A549 (cell line): ENCODE results near the gene MAP3K12. TPM values are rescaled to one million over a fixed set of nuclear protein-coding genes. Genes with fewer than 3 reads are reported as not detected.

ENCODE experiments used
- ATAC-seq, 2 experiments: fragments of 200-7000 bp in 1 of 2; fragments of >200 bp in 1 of 2; cut with Nextera tagmentation in 1 of 2; cut with Tn5 transposase in 1 of 2; 3 replicates each; pipeline versions ENCODE4 v1.8.0 to v1.9.1; 2018 to 2020; ENCODE audit warnings: mild to moderate bottlenecking in 1 of 2, moderate library complexity in 1 of 2
- CTCF ChIA-PET: fragments of 300-600 bp; sonication (Branson Sonifier 250); formaldehyde crosslinking; extraction: SDS; loops from one replicate; lab custom pipeline; 2021; ENCODE audit warnings: antibody characterized with exemption, inconsistent platforms; lab: Yijun Ruan, JAX
- POLR2A ChIA-PET: fragments of 350-600 bp; formaldehyde crosslinking; extraction: SDS; loops from one replicate; lab custom pipeline; 2021; ENCODE audit warnings: antibody characterized with exemption, inconsistent platforms; lab: Yijun Ruan, JAX
- DNase-seq, 2 experiments: peaks; one replicate each; pipeline versions ENCODE4 v3.0.0 to v3.0.0-alpha.2; 2011 to 2016; ENCODE audit warnings: low read depth in 1 of 2, low spot score in 1 of 2
- FAIRE-seq: peaks from 2 replicates; lab custom pipeline; 2011; peaks lifted over from hg19 to GRCh38; lab: Jason Lieb, UNC
- H3K27ac ChIP-seq, 2 experiments: fragments of >200 bp; sonication (Bioruptor Twin); formaldehyde crosslinking; 3 replicates each; pipeline ENCODE4 v1.5.1; 2016 to 2017
- H3K4me1 ChIP-seq: fragments of >200 bp; sonication (Bioruptor Twin); formaldehyde crosslinking; 3 replicates; pipeline ENCODE4 v1.6.1; 2016
- H3K4me2 ChIP-seq: fragments of >200 bp; sonication (Bioruptor Twin); formaldehyde crosslinking; 3 replicates; pipeline ENCODE4 v1.6.1; 2016
- H3K4me3 ChIP-seq: fragments of >200 bp; sonication (Bioruptor Twin); formaldehyde crosslinking; 3 replicates; pipeline ENCODE4 v1.5.1; 2016
- H3K9me3 ChIP-seq: fragments of >200 bp; sonication (Bioruptor Twin); formaldehyde crosslinking; 3 replicates; pipeline ENCODE4 v1.6.1; 2016
- CBX2 ChIP-seq: fragments of 200-600 bp; sonication (generic); IDR thresholded peaks from 2 replicates; pipeline ENCODE4 v1.6.1; 2016; ENCODE audit warnings: low read depth, mild to moderate bottlenecking, borderline replicate concordance
- E2F6 ChIP-seq: IDR thresholded peaks from 2 replicates; pipeline ENCODE4 v1.6.1; 2012; ENCODE audit warnings: low read depth, borderline replicate concordance
- EHMT2 ChIP-seq: fragments of 200-600 bp; sonication (generic); IDR thresholded peaks from 2 replicates; pipeline ENCODE4 v1.6.1; 2016; ENCODE audit warnings: antibody characterized with exemption, low read depth, mild to moderate bottlenecking, moderate library complexity
- ESRRA ChIP-seq: fragments of 150-350 bp; IDR thresholded peaks from 2 replicates; pipeline ENCODE4 v1.6.1; 2014; ENCODE audit warnings: mild to moderate bottlenecking, low read length, borderline replicate concordance
- FOSB ChIP-seq: fragments of 250-450 bp; sonication (Bioruptor Pico); IDR thresholded peaks from 2 replicates; pipeline ENCODE4 v1.5.0; 2020; ENCODE audit warnings: mild to moderate bottlenecking, moderate library complexity
- FOXS1 ChIP-seq: fragments of 250-450 bp; sonication (Bioruptor Pico); IDR thresholded peaks from 2 replicates; pipeline ENCODE4 v1.5.0; 2020; ENCODE audit warnings: mild to moderate bottlenecking, moderate library complexity
- GATA3 ChIP-seq: IDR thresholded peaks from 2 replicates; pipeline ENCODE4 v1.6.1; 2012; ENCODE audit warnings: borderline replicate concordance
- HES2 ChIP-seq: fragments of >200 bp; sonication (Bioruptor Twin); formaldehyde crosslinking; IDR thresholded peaks from 2 replicates; pipeline ENCODE4 v1.6.1; 2016
- HEYL ChIP-seq: fragments of 250-450 bp; sonication (Bioruptor Pico); IDR thresholded peaks from 2 replicates; pipeline ENCODE4 v1.8.0; 2021; ENCODE audit warnings: mild to moderate bottlenecking, moderate library complexity
- HOXB13 ChIP-seq: fragments of 250-450 bp; sonication (Bioruptor Pico); IDR thresholded peaks from 2 replicates; pipeline ENCODE4 v1.5.0; 2020; ENCODE audit warnings: low read depth, mild to moderate bottlenecking, moderate library complexity
- JUNB ChIP-seq: fragments of >200 bp; sonication (Bioruptor Twin); formaldehyde crosslinking; IDR thresholded peaks from 2 replicates; pipeline ENCODE4 v1.6.1; 2016
- KDM1A ChIP-seq: fragments of 200-600 bp; sonication (generic); IDR thresholded peaks from 2 replicates; pipeline ENCODE4 v1.6.1; 2016; ENCODE audit warnings: low read depth, mild to moderate bottlenecking
- MAFK ChIP-seq: fragments of 450-650 bp; IDR thresholded peaks from 2 replicates; pipeline ENCODE4 v1.6.1; 2014; ENCODE audit not compliant: partially characterized antibody
- MAZ ChIP-seq: fragments of 150-350 bp; IDR thresholded peaks from 2 replicates; pipeline ENCODE4 v1.6.1; 2014; ENCODE audit warnings: antibody characterized with exemption, low read depth, low read length, borderline replicate concordance
- MYC ChIP-seq: IDR thresholded peaks from 2 replicates; pipeline ENCODE4 v1.6.1; 2012; ENCODE audit warnings: mild to moderate bottlenecking, inconsistent platforms, low read length, improper control_type of control experiment, borderline replicate concordance
- POLR2A ChIP-seq: IDR thresholded peaks from 2 replicates; pipeline ENCODE4 v1.6.1; 2012; ENCODE audit warnings: mild to moderate bottlenecking, low read length
- RARB ChIP-seq: fragments of 250-450 bp; sonication (Bioruptor Pico); IDR thresholded peaks from 2 replicates; pipeline ENCODE4 v1.8.0; 2021; ENCODE audit warnings: mild to moderate bottlenecking, moderate library complexity
- RCOR1 ChIP-seq: fragments of 150-350 bp; IDR thresholded peaks from 2 replicates; pipeline ENCODE4 v1.6.1; 2014; ENCODE audit warnings: antibody characterized with exemption, low read length, low read depth
- RFX5 ChIP-seq: fragments of 450-650 bp; IDR thresholded peaks from 2 replicates; pipeline ENCODE4 v1.7.1; 2014; ENCODE audit warnings: antibody characterized with exemption, mild to moderate bottlenecking, moderate library complexity
- TFCP2L1 ChIP-seq: fragments of 250-450 bp; sonication (Bioruptor Pico); IDR thresholded peaks from 2 replicates; pipeline ENCODE4 v1.5.0; 2021; ENCODE audit warnings: mild to moderate bottlenecking
- ZFP36 ChIP-seq: fragments of 450-650 bp; IDR thresholded peaks from 2 replicates; pipeline ENCODE4 v1.6.1; 2014; ENCODE audit warnings: borderline replicate concordance; ENCODE audit not compliant: partially characterized antibody
- ZSCAN20 ChIP-seq: fragments of 250-450 bp; sonication (Bioruptor Pico); IDR thresholded peaks from 2 replicates; pipeline ENCODE4 v1.8.0; 2022; ENCODE audit warnings: mild to moderate bottlenecking, moderate library complexity
- WGBS: methylation state at CpG from one replicate; pipeline ENCODE4 v1.1.6; 2017; ENCODE audit errors: missing lambda C conversion rate; 5-methylcytosine and 5-hydroxymethylcytosine counted together
- polyA plus RNA-seq, 4 experiments: library from polyadenylated mRNA; depleted of rRNA in 3 of 4; stranded (reverse); fragments of >200 nt; fragmentation: RNase III in 1 of 4; extraction: RNeasy Plus Mini Kit Qiagen cat#74134 plus additional on column Dnase treatment in 1 of 4; gene quantifications; 2 replicates in 3 of 4; 3 replicates in 1 of 4; pipeline ENCODE4 v1.2.3, GENCODE V29; 2011 to 2017

MAP3K12 gene
- polyA plus RNA-seq, 2 of the 4 experiments (the other 2 are of a cell fraction): 18.7 to 21.9 TPM

- H3K9me3 ChIP-seq: no peaks in the 10 kb centered on the region
- no peak overlapping the region for H3K4me3 ChIP-seq
- ATAC-seq (no peak), FAIRE-seq (no peak), DNase-seq (no peak)
- no peak for TF ChIP-seq TFCP2L1 (CRISPR knock-in tag)
- TF ChIP-seq CBX2: no peak
- no peak for TF ChIP-seq MYC
- no peak for TF ChIP-seq HEYL
- TF ChIP-seq KDM1A: no peak
- TF ChIP-seq HOXB13 (CRISPR knock-in tag): no peak
- no peak for TF ChIP-seq RCOR1
- no peak for TF ChIP-seq GATA3
- no peak for TF ChIP-seq ZSCAN20 (CRISPR knock-in tag)
- no peak for TF ChIP-seq EHMT2
- no peak for TF ChIP-seq MAZ
- TF ChIP-seq MAFK: no peak
- TF ChIP-seq ZFP36: no peak
- TF ChIP-seq POLR2A: no peak
- TF ChIP-seq FOSB: no peak
- no peak for TF ChIP-seq JUNB
- no peak for TF ChIP-seq ESRRA
- no peak for TF ChIP-seq RFX5
- CTCF ChIA-PET: interaction anchor here (1.0 to 13.1 kb wide), 5 partner anchors 13 to 179 kb away, joined by 3 to 169 read pairs (median 5); partner anchors contain the start of gene AAAS
- WGBS: 87% methylated on average over 17 of the region's 19 CpGs
- H3K4me2 ChIP-seq: no peak overlapping the region
- peak overlapping the region; percentile 29 to 53; a peak in 4 of 6 replicates for H3K27ac ChIP-seq
- POLR2A ChIA-PET: interaction anchor here (0.7 kb wide), 1 partner anchor 32 kb away, joined by 3 read pairs; no protein-coding TSS in a partner anchor
- peaks cover 21% of the 10 kb centered on the region for H3K4me1 ChIP-seq
Measured at GRCh38 chr12:53505555-53506449, 6.5 kb upstream of the MAP3K12 start.

- H3K4me3 ChIP-seq: no peak overlapping the region
- H3K27ac ChIP-seq: peak overlapping the region; percentile 29 to 53; a peak in 4 of 6 replicates
- FAIRE-seq: no peak
- H3K4me1 ChIP-seq: peaks cover 21% of the 10 kb centered on the region
- TF ChIP-seq FOXS1: no peak
- no peak for TF ChIP-seq RARB (CRISPR knock-in tag)
- TF ChIP-seq HES2: no peak
- no peak for TF ChIP-seq E2F6
- no peak for TF ChIP-seq EHMT2
- DNase-seq: no peak
- CTCF ChIA-PET: interaction anchor here (1.0 to 13.1 kb wide), 6 partner anchors 13 to 179 kb away, joined by 3 to 169 read pairs (median 7); partner anchors contain the start of gene AAAS
- no peak overlapping the region for H3K4me2 ChIP-seq
- ATAC-seq: no peak
- 76% methylated on average over 9 of the region's 10 CpGs for WGBS
- no peaks in the 10 kb centered on the region for H3K9me3 ChIP-seq
- POLR2A ChIA-PET: no interaction called here
Measured at GRCh38 chr12:53505086-53505485, 5.8 kb upstream of the MAP3K12 start.
